Urothelium cell line (cell line): Measurements from ENCODE around the gene TOP3B.

ENCODE experiments used
- DNase-seq: peaks from one replicate; pipeline ENCODE4 v3.0.0; 2011; ENCODE audit warnings: low spot score, mixed read lengths
- FAIRE-seq: peaks from 2 replicates; lab custom pipeline; 2011; peaks lifted over from hg19 to GRCh38; lab: Jason Lieb, UNC

Gene TOP3B

GRCh38 chr22:22013559-22014284, 31.1 kb upstream of the TOP3B start:
- DNase-seq (no peak), FAIRE-seq (no peak)

GRCh38 chr22:22011964-22012363, 29.4 kb upstream of the TOP3B start:
- FAIRE-seq (no peak), DNase-seq (no peak)

GRCh38 chr22:22010358-22010757, 27.8 kb upstream of the TOP3B start:
- DNase-seq: no peak
- FAIRE-seq: no peak

GRCh38 chr22:22009661-22010060, 27.1 kb upstream of the TOP3B start:
- DNase-seq: no peak
- FAIRE-seq: peak; percentile 87

- DNase-seq (no peak), FAIRE-seq (no peak)
Observed at GRCh38 chr22:22006596-22006990, 24.0 kb upstream of the TOP3B start.

GRCh38 chr22:22005945-22006595, 23.5 kb upstream of the TOP3B start:
- DNase-seq: no peak
- FAIRE-seq: no peak

GRCh38 chr22:22003233-22003632, 20.6 kb upstream of the TOP3B start:
- peak; percentile 61 for FAIRE-seq
- no peak for DNase-seq

- DNase-seq: no peak
Observed at GRCh38 chr22:22002526-22003055, 20.0 kb upstream of the TOP3B start.

GRCh38 chr22:22001664-22002525, 19.3 kb upstream of the TOP3B start:
- FAIRE-seq: no peak
- no peak for DNase-seq

More at GRCh38 chr22:22002526-22003055, 20.0 kb upstream of the TOP3B start:
- FAIRE-seq: no peak

GRCh38 chr22:21998595-21999247, 16.1 kb upstream of the TOP3B start:
- no peak for DNase-seq
- peak; percentile 68 for FAIRE-seq

- FAIRE-seq (no peak), DNase-seq (no peak)
Observed at GRCh38 chr22:21996175-21996720, 13.7 kb upstream of the TOP3B start.

GRCh38 chr22:21995660-21996059, 13.1 kb upstream of the TOP3B start:
- DNase-seq (no peak), FAIRE-seq (no peak)

- no peak for FAIRE-seq
- no peak for DNase-seq
Observed at GRCh38 chr22:21994881-21995444, 12.4 kb upstream of the TOP3B start.

GRCh38 chr22:21992593-21993237, 10.1 kb upstream of the TOP3B start:
- FAIRE-seq (no peak), DNase-seq (no peak)

- DNase-seq: no peak
- FAIRE-seq: no peak
Observed at GRCh38 chr22:21991774-21992173, 9.2 kb upstream of the TOP3B start.

GRCh38 chr22:21991304-21991596, 8.7 kb upstream of the TOP3B start:
- FAIRE-seq: peak; percentile 48
- DNase-seq: no peak

GRCh38 chr22:21990445-21991303, 8.1 kb upstream of the TOP3B start:
- DNase-seq (no peak), FAIRE-seq (peak; percentile 62)

GRCh38 chr22:21989049-21989448, 6.5 kb upstream of the TOP3B start:
- no peak for DNase-seq
- FAIRE-seq: peak; percentile 87

GRCh38 chr22:21985214-21985613, 2.6 kb upstream of the TOP3B start:
- FAIRE-seq (no peak), DNase-seq (no peak)
